GM06990 (cell line): ENCODE data around the gene TNS3.

Experiments used
- DNase-seq: peaks from one replicate; pipeline ENCODE4 v3.0.0-alpha.2; 2011; ENCODE audit not compliant: insufficient read length; ENCODE audit errors: extremely low read depth
- H3K27me3 ChIP-seq: replicated peaks from 2 replicates; pipeline ENCODE4 v1.6.0; 2011; ENCODE audit warnings: low read length; ENCODE audit not compliant: control insufficient read depth, insufficient read depth
- H3K36me3 ChIP-seq: 2 replicates; pipeline ENCODE4 v1.5.1; 2011; ENCODE audit warnings: low read length; ENCODE audit not compliant: control insufficient read depth, insufficient read depth
- H3K4me3 ChIP-seq: replicated peaks from 2 replicates; pipeline ENCODE4 v1.5.1; 2011; ENCODE audit warnings: low read depth, mild to moderate bottlenecking, control low read depth, low read length
- CTCF ChIP-seq: IDR thresholded peaks from 2 replicates; pipeline ENCODE4 v1.5.1; 2011; ENCODE audit warnings: low read length, control low read depth, mild to moderate bottlenecking, inconsistent platforms; ENCODE audit not compliant: insufficient read depth, poor library complexity, severe bottlenecking

TNS3 gene

GRCh38 chr7:47421456-47421855, 160.5 kb downstream of the TNS3 start:
- Histone ChIP-seq H3K4me3 (no peak overlapping the region), H3K27me3 (no peaks in the 10 kb centered on the region), H3K36me3 (no peaks in the 10 kb centered on the region)
- DNase-seq: no peak
- TF ChIP-seq CTCF: no peak

GRCh38 chr7:47420122-47420780, 161.7 kb downstream of the TNS3 start:
- TF ChIP-seq CTCF: no peak
- Histone ChIP-seq H3K4me3 (no peak overlapping the region), H3K36me3 (no peaks in the 10 kb centered on the region), H3K27me3 (no peaks in the 10 kb centered on the region)
- DNase-seq: no peak

- TF ChIP-seq CTCF: no peak
- Histone ChIP-seq H3K36me3 (no peaks in the 10 kb centered on the region), H3K4me3 (no peak overlapping the region), H3K27me3 (no peaks in the 10 kb centered on the region)
- no peak for DNase-seq
Observed at GRCh38 chr7:47419471-47419870, 162.4 kb downstream of the TNS3 start.

- no peak overlapping the region for H3K4me3 ChIP-seq
- no peak for TF ChIP-seq CTCF
- DNase-seq: no peak
- H3K27me3 ChIP-seq: no peaks in the 10 kb centered on the region
- H3K36me3 ChIP-seq: no peaks in the 10 kb centered on the region
Observed at GRCh38 chr7:47418601-47419309, 163.2 kb downstream of the TNS3 start.

GRCh38 chr7:47416492-47417480, 165.1 kb downstream of the TNS3 start:
- TF ChIP-seq CTCF: no peak
- DNase-seq: no peak
- Histone ChIP-seq H3K4me3 (no peak overlapping the region), H3K36me3 (no peaks in the 10 kb centered on the region; the same call in 1 of the 2 replicates), H3K27me3 (no peaks in the 10 kb centered on the region)
